GM12891 (cell line): ENCODE results near the gene ZNF14.
"Not testable (repeated sequence)": the region's sequence is repeated elsewhere in the genome, so short reads cannot be mapped to it uniquely, and the experiment has no call there.

Experiments
- POLR2A ChIP-seq: IDR thresholded peaks from 2 replicates; pipeline ENCODE4 v1.6.1; 2011; ENCODE audit warnings: low read depth, low read length, control low read depth
- POLR2AphosphoS5 ChIP-seq: IDR thresholded peaks from 2 replicates; pipeline ENCODE4 v1.6.1; 2011; ENCODE audit warnings: low read depth, low read length, control low read depth

DNA sequence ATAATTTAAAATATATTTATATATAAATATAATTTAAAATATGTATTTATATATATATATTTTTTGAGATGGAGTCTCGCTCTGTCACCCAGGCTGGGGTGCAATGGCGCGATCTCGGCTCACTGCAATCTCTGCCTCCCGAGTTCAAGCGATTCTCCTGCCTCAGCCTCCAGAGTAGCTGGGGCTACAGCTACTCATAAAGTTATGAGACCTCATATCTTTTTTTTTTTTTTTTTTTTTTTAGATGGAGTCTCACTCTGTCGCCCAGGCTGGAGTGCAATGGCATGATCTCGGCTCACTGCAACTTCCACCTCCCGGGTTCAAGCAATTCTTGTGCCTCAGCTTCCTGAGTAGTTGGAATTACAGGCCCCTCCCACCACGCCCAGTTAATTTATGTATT lies 43.9 kb downstream of the ZNF14 start:
- TF ChIP-seq POLR2AphosphoS5, POLR2A: not testable (repeated sequence)
